IMR-90 (cell line): ENCODE data around the gene SLC9A3. TPM values are rescaled to one million over a fixed set of nuclear protein-coding genes. Genes with fewer than 3 reads are reported as not detected.

Experiments used
- ATAC-seq: fragments of 200-7000 bp; cut with Tn5 transposase; 2 replicates; pipeline ENCODE4 v1.9.1; 2020; ENCODE audit warnings: low read depth, mild to moderate bottlenecking, moderate library complexity
- BruUV-seq: library from RNA; stranded (reverse); fragments of 400-500 nt; replicated peaks from 2 replicates; lab custom pipeline; 2021; lab: Mats Ljungman, UMichigan
- CTCF ChIA-PET: fragments of 300-600 bp; formaldehyde crosslinking; extraction: SDS; loops from one replicate; lab custom pipeline; 2021; ENCODE audit warnings: antibody characterized with exemption; lab: Yijun Ruan, JAX
- POLR2A ChIA-PET: fragments of 300-600 bp; sonication (Branson Sonifier 250); formaldehyde crosslinking; loops from one replicate; lab custom pipeline; 2022; ENCODE audit warnings: antibody characterized with exemption; ENCODE audit not compliant: unreplicated experiment; lab: Charles Lee
- DNase-seq: peaks from one replicate; pipeline ENCODE4 v3.0.0; 2013
- H2AFZ ChIP-seq: replicated peaks from 2 replicates; pipeline ENCODE3; 2013; ENCODE audit warnings: low read length, mild to moderate bottlenecking; ENCODE audit not compliant: poor library complexity
- H2AK5ac ChIP-seq: 2 replicates; pipeline ENCODE4 v1.6.1; 2013; ENCODE audit warnings: low read depth, low read length, inconsistent platforms
- H2AK9ac ChIP-seq: replicated peaks from 2 replicates; pipeline ENCODE3; 2013; ENCODE audit warnings: mild to moderate bottlenecking, low read depth, low read length, moderate library complexity; ENCODE audit not compliant: poor library complexity
- H2BK120ac ChIP-seq: 2 replicates; pipeline ENCODE4 v1.6.1; 2013; ENCODE audit warnings: low read depth, low read length, inconsistent platforms
- H2BK15ac ChIP-seq: 3 replicates; pipeline ENCODE4 v1.6.1; 2013; ENCODE audit warnings: low read depth, low read length, inconsistent platforms
- H2BK20ac ChIP-seq: 2 replicates; pipeline ENCODE4 v1.6.1; 2013; ENCODE audit warnings: low read depth, mild to moderate bottlenecking, inconsistent platforms, low read length, moderate library complexity
- H2BK5ac ChIP-seq: 2 replicates; pipeline ENCODE4 v1.6.1; 2013; ENCODE audit warnings: mild to moderate bottlenecking, low read depth, low read length, inconsistent platforms; ENCODE audit not compliant: poor library complexity, severe bottlenecking
- H3K14ac ChIP-seq: replicated peaks from 2 replicates; pipeline ENCODE4 v1.6.1; 2013; ENCODE audit warnings: low read depth, low read length, inconsistent platforms
- H3K18ac ChIP-seq: 2 replicates; pipeline ENCODE4 v1.6.1; 2013; ENCODE audit warnings: low read depth, low read length, control low read depth
- H3K23ac ChIP-seq: 2 replicates; pipeline ENCODE4 v1.6.1; 2013; ENCODE audit warnings: low read depth, low read length, inconsistent platforms
- H3K27ac ChIP-seq: 2 replicates; pipeline ENCODE4 v1.5.1; 2013; ENCODE audit warnings: mild to moderate bottlenecking, control low read depth, low read length; ENCODE audit not compliant: insufficient read depth
- H3K27me3 ChIP-seq: 2 replicates; pipeline ENCODE4 v1.6.1; 2013; ENCODE audit warnings: low read length; ENCODE audit not compliant: control insufficient read depth, insufficient read depth
- H3K36me3 ChIP-seq: 2 replicates; pipeline ENCODE4 v1.6.1; 2013; ENCODE audit warnings: low read length, mixed read lengths; ENCODE audit not compliant: control insufficient read depth, insufficient read depth
- H3K4ac ChIP-seq: 2 replicates; pipeline ENCODE4 v1.6.1; 2013; ENCODE audit warnings: low read depth, low read length, inconsistent platforms
- H3K4me1 ChIP-seq: 2 replicates; pipeline ENCODE4 v1.6.1; 2013; ENCODE audit warnings: low read length, mixed read lengths; ENCODE audit not compliant: control insufficient read depth, insufficient read depth
- H3K4me2 ChIP-seq: 2 replicates; pipeline ENCODE4 v1.6.1; 2013; ENCODE audit warnings: low read depth, mild to moderate bottlenecking, control low read depth, low read length, moderate library complexity
- H3K4me3 ChIP-seq: 2 replicates; pipeline ENCODE4 v1.5.1; 2013; ENCODE audit warnings: low read depth, mild to moderate bottlenecking, control low read depth, low read length, moderate library complexity; ENCODE audit not compliant: insufficient read depth
- H3K56ac ChIP-seq: 2 replicates; pipeline ENCODE4 v1.6.1; 2013; ENCODE audit warnings: low read length, inconsistent platforms; ENCODE audit not compliant: insufficient read depth; ENCODE audit errors: extremely low read depth
- H3K79me1 ChIP-seq, 2 experiments: 2 replicates each; pipeline ENCODE4 v1.6.1; 2013; ENCODE audit warnings: low read length in 2 of 2, inconsistent platforms in 1 of 2, low read depth in 1 of 2
- H3K9ac ChIP-seq: 2 replicates; pipeline ENCODE4 v1.6.1; 2013; ENCODE audit warnings: low read depth, low read length, control low read depth
- H3K9me1 ChIP-seq: 2 replicates; pipeline ENCODE4 v1.6.1; 2013; ENCODE audit warnings: low read length, inconsistent platforms; ENCODE audit not compliant: insufficient read depth
- H3K9me3 ChIP-seq: 2 replicates; pipeline ENCODE4 v1.6.1; 2013; ENCODE audit warnings: low read length; ENCODE audit not compliant: control insufficient read depth, insufficient read depth
- H4K20me1 ChIP-seq: 2 replicates; pipeline ENCODE4 v1.6.1; 2013; ENCODE audit warnings: low read length, inconsistent platforms; ENCODE audit not compliant: insufficient read depth
- H4K5ac ChIP-seq: 2 replicates; pipeline ENCODE4 v1.6.1; 2013; ENCODE audit warnings: mild to moderate bottlenecking, low read depth, low read length, control low read depth
- H4K8ac ChIP-seq, 2 experiments: 2 replicates each; pipeline ENCODE4 v1.6.1; 2013; ENCODE audit warnings: low read depth in 2 of 2, low read length in 2 of 2, control low read depth in 1 of 2, inconsistent platforms in 1 of 2
- H4K91ac ChIP-seq: 2 replicates; pipeline ENCODE4 v1.6.1; 2013; ENCODE audit warnings: low read depth, low read length, inconsistent platforms; ENCODE audit not compliant: insufficient read depth
- CEBPB ChIP-seq: IDR thresholded peaks from 2 replicates; pipeline ENCODE4 v1.6.1; 2012; ENCODE audit warnings: low read depth, low read length, improper control_type of control experiment
- CTCF ChIP-seq: conservative IDR thresholded peaks from 2 replicates; pipeline ENCODE4 v1.5.1; 2012; ENCODE audit warnings: mild to moderate bottlenecking, low read depth, low read length, improper control_type of control experiment
- FOS ChIP-seq: fragments of 150-350 bp; IDR thresholded peaks from 2 replicates; pipeline ENCODE4 v1.6.1; 2016; ENCODE audit warnings: low read depth, low read length
- NFE2L2 ChIP-seq: fragments of 150-350 bp; IDR thresholded peaks from 2 replicates; pipeline ENCODE4 v1.6.1; 2016; ENCODE audit warnings: low read depth, mild to moderate bottlenecking, low read length
- RFX5 ChIP-seq: IDR thresholded peaks from 2 replicates; pipeline ENCODE4 v1.8.0; 2012; ENCODE audit warnings: low read depth, mild to moderate bottlenecking, low read length, moderate library complexity
- SMC3 ChIP-seq: fragments of 150-350 bp; IDR thresholded peaks from 2 replicates; pipeline ENCODE4 v1.6.1; 2016; ENCODE audit warnings: low read depth, mild to moderate bottlenecking, antibody characterized with exemption, low read length, moderate library complexity
- WGBS, 2 experiments: methylation state at CpG; one replicate each; pipeline versions ENCODE4 v1.1.5 to v1.1.7; 2013; ENCODE audit warnings: missing lambda C conversion rate in 2 of 2; ENCODE audit not compliant: insufficient read length in 1 of 2; ENCODE audit errors: extremely low coverage in 2 of 2; 5-methylcytosine and 5-hydroxymethylcytosine counted together
- dilution Hi-C: fragments of 300-500 bp; cut with HindIII; formaldehyde crosslinking; loops from one replicate; pipeline ENCODE4 v1.14.3; 2018; ENCODE audit warnings: low sequenced_read_pairs; ENCODE audit not compliant: unreplicated experiment
- in situ Hi-C: fragments of 300-500 bp; cut with MboI; formaldehyde crosslinking; loops from 3 replicates; pipeline ENCODE4 v1.14.3; 2019; ENCODE audit warnings: low sequenced_read_pairs, inconsistent platforms, mixed read lengths
- intact Hi-C: fragments of 100-400 bp; cut with micrococcal nuclease; formaldehyde crosslinking; loops from 2 replicates; pipeline ENCODE4 v1.10.0; 2022
- polyA plus RNA-seq, 3 experiments: library from polyadenylated mRNA; depleted of rRNA; stranded (reverse); fragments of >200 nt; gene quantifications; 2 replicates each; pipeline ENCODE4 v1.2.3, GENCODE V29; 2012; ENCODE audit warnings: low replicate concordance in 1 of 3
- total RNA-seq: library from RNA; depleted of rRNA; stranded (reverse); fragments of >200 nt; gene quantifications from 2 replicates; pipeline ENCODE4 v1.2.3, GENCODE V29; 2012

Gene SLC9A3
- total and polyA plus RNA-seq, 2 of the 4 experiments (the other 2 are of a cell fraction), result 0.72 to 1.5 TPM

GRCh38 chr5:551406-551805, 27.2 kb upstream of the SLC9A3 start:
- H3K4ac ChIP-seq, result no peak overlapping the region
- H2AFZ ChIP-seq, result no peak overlapping the region
- no peak overlapping the region for H3K27ac ChIP-seq
- DNase-seq (no peak), ATAC-seq (no peak)
- H4K8ac ChIP-seq, result no peak overlapping the region
- no peak overlapping the region for H3K23ac ChIP-seq
- no peaks in the 10 kb centered on the region for H4K20me1 ChIP-seq
- peaks cover 6% of the 10 kb centered on the region for H3K27me3 ChIP-seq
- no peak overlapping the region for H2AK9ac ChIP-seq
- no peak overlapping the region for H4K91ac ChIP-seq
- no peak overlapping the region for H2AK5ac ChIP-seq
- H3K18ac ChIP-seq, result no peak overlapping the region
- no peak overlapping the region for H2BK5ac ChIP-seq
- CTCF ChIA-PET, result no interaction called here
- no peak overlapping the region for H2BK120ac ChIP-seq
- intact Hi-C loops (no loop called here), dilution Hi-C loops (no loop called here), in situ Hi-C loops (no loop called here)
- no peak overlapping the region for H2BK15ac ChIP-seq
- H2BK20ac ChIP-seq, result no peak overlapping the region
- no peak overlapping the region for H3K4me3 ChIP-seq
- H3K36me3 ChIP-seq, result no peaks in the 10 kb centered on the region
- no peak overlapping the region for H3K14ac ChIP-seq
- no peak overlapping the region for H3K4me2 ChIP-seq
- no peaks in the 10 kb centered on the region for H3K9me3 ChIP-seq
- no peaks in the 10 kb centered on the region for H3K9me1 ChIP-seq
- TF ChIP-seq SMC3 (no peak), CEBPB (no peak), RFX5 (no peak), CTCF (no peak), FOS (no peak), NFE2L2 (no peak)
- H3K56ac ChIP-seq, result no peak overlapping the region
- no CpG with 5 or more reads among the region's 6 CpGs for WGBS, 2 experiments
- H3K9ac ChIP-seq, result no peak overlapping the region
- H3K4me1 ChIP-seq, result peaks cover 3% of the 10 kb centered on the region; the same call in 1 of the 2 replicates
- POLR2A ChIA-PET, result no interaction called here
- BruUV-seq, result no TSS peak
- no peaks in the 10 kb centered on the region for H3K79me1 ChIP-seq
- H4K5ac ChIP-seq, result no peak overlapping the region
